DOHH2 (cell line): ENCODE data around the gene MXD4.

Experiments
- H3F3A ChIP-seq: fragments of 200-600 bp; sonication (generic), shearing (Covaris generic); 2 replicates; pipeline ENCODE4 v1.6.0; 2016; ENCODE audit warnings: antibody characterized with exemption, mild to moderate bottlenecking; ENCODE audit not compliant: control insufficient read depth, insufficient read depth
- H3K27ac ChIP-seq: fragments of 200-600 bp; sonication (generic); 2 replicates; pipeline ENCODE4 v1.5.1; 2014; ENCODE audit warnings: low read depth, mild to moderate bottlenecking, low read length, moderate library complexity
- H3K27me3 ChIP-seq: fragments of 200-600 bp; sonication (generic); 2 replicates; pipeline ENCODE4 v1.6.1; 2014; ENCODE audit warnings: mild to moderate bottlenecking, low read length, mixed read lengths; ENCODE audit not compliant: control insufficient read depth
- H3K36me3 ChIP-seq: fragments of 200-600 bp; sonication (generic); 2 replicates; pipeline ENCODE4 v1.6.1; 2014; ENCODE audit warnings: mild to moderate bottlenecking, low read length, moderate library complexity, mixed read lengths; ENCODE audit not compliant: control insufficient read depth
- H3K4me1 ChIP-seq: fragments of 200-600 bp; sonication (generic); 2 replicates; pipeline ENCODE4 v1.6.1; 2014; ENCODE audit warnings: mild to moderate bottlenecking, low read length, mixed read lengths; ENCODE audit not compliant: control insufficient read depth
- H3K4me2 ChIP-seq: fragments of 200-600 bp; sonication (generic); 2 replicates; pipeline ENCODE4 v1.6.0; 2014; ENCODE audit warnings: mild to moderate bottlenecking, low read length, moderate library complexity
- H3K4me3 ChIP-seq: fragments of 200-600 bp; sonication (generic); 2 replicates; pipeline ENCODE4 v1.5.1; 2014; ENCODE audit warnings: mild to moderate bottlenecking, low read length, mixed read lengths
- H3K79me2 ChIP-seq: fragments of 200-600 bp; sonication (generic); 2 replicates; pipeline ENCODE4 v1.6.1; 2014; ENCODE audit warnings: mild to moderate bottlenecking, low read length, mixed read lengths; ENCODE audit not compliant: control insufficient read depth
- H3K9me2 ChIP-seq: fragments of 200-600 bp; sonication (generic); replicated peaks from 2 replicates; pipeline ENCODE4 v1.6.1; 2014; ENCODE audit warnings: mild to moderate bottlenecking, low read length, mixed read lengths; ENCODE audit not compliant: control insufficient read depth
- H3K9me3 ChIP-seq: fragments of 200-600 bp; sonication (generic); 2 replicates; pipeline ENCODE4 v1.6.1; 2014; ENCODE audit warnings: antibody characterized with exemption, low read length, mixed read lengths; ENCODE audit not compliant: control insufficient read depth, insufficient read depth
- H4K20me1 ChIP-seq: fragments of 200-600 bp; sonication (generic); 2 replicates; pipeline ENCODE4 v1.6.0; 2014; ENCODE audit warnings: low read depth, mild to moderate bottlenecking, antibody characterized with exemption, low read length, moderate library complexity; ENCODE audit not compliant: control insufficient read depth, insufficient read depth
- EZH2phosphoT487 ChIP-seq: fragments of 200-600 bp; sonication (generic); IDR thresholded peaks from 2 replicates; pipeline ENCODE4 v1.6.1; 2017; ENCODE audit warnings: borderline replicate concordance, mild to moderate bottlenecking, antibody characterized with exemption, low read length, moderate library complexity, mixed read lengths
- TF ChIP-seq, protein P1 (sequence below): fragments of 200-600 bp; sonication (generic); IDR thresholded peaks from one replicate; pipeline ENCODE4 v1.5.1; 2014; ENCODE audit warnings: antibody characterized with exemption, mild to moderate bottlenecking, low read depth, low read length; ENCODE audit not compliant: poor library complexity, severe bottlenecking

MXD4 gene

DNA sequence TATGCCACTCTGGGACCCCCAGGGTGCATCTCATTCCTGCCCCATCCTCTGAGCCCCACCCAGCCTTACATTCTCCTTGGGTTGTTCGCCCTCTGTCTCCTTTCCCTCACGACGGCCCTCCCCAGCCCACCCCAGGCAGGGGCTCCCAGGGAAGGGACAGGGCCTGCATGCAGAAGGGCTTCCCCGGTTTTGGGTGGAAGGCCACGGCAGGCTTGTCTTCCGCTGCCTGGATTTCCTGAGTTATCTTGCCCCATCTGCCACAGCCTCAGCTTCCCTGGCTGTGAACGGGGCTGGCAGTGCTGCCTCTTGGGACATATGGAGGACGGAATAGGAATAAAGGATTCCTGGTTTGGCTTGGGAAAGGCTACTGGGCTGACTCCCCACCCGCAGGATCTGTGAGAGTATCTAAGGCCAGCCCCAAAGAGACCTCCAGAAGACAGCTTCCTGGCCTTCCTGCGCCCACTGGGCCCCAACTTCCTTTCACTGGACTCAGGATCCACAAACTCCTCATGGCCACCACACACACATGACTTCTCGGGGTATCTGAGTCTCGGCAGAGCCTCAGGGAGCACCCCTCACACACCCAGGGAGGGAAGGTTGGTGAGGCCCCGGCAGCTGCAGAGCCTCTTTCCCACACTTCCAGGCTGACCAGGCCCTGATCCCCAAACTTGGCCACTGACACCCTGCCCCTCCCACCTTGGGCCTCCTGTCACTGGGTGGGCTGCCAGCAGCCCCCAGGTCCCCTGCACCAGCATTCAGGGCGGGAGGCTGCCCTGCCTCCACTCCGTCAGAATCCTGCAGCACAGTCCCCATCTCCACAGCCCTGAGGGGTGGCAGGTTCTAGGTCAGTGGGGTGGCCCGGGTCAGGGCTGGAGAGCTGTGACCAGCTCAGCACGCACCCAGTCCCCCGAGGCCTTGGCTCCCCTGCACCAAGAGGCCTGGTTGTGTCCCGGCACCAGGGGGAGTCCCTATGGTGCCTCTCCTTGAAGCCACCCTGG, 3.5 kb upstream of the MXD4 start:
- Histone ChIP-seq H3K27ac (no peak overlapping the region), H3K9me3 (no peaks in the 10 kb centered on the region), H4K20me1 (no peaks in the 10 kb centered on the region), H3K4me3 (no peak overlapping the region), H3K9me2 (no peaks in the 10 kb centered on the region), H3K36me3 (no peaks in the 10 kb centered on the region), H3K4me1 (peaks cover 26% of the 10 kb centered on the region), H3F3A (no peaks in the 10 kb centered on the region), H3K27me3 (no peaks in the 10 kb centered on the region), H3K4me2 (no peak overlapping the region), H3K79me2 (no peaks in the 10 kb centered on the region)
- no peak for TF ChIP-seq EZH2phosphoT487
- TF ChIP-seq, protein P1, sequence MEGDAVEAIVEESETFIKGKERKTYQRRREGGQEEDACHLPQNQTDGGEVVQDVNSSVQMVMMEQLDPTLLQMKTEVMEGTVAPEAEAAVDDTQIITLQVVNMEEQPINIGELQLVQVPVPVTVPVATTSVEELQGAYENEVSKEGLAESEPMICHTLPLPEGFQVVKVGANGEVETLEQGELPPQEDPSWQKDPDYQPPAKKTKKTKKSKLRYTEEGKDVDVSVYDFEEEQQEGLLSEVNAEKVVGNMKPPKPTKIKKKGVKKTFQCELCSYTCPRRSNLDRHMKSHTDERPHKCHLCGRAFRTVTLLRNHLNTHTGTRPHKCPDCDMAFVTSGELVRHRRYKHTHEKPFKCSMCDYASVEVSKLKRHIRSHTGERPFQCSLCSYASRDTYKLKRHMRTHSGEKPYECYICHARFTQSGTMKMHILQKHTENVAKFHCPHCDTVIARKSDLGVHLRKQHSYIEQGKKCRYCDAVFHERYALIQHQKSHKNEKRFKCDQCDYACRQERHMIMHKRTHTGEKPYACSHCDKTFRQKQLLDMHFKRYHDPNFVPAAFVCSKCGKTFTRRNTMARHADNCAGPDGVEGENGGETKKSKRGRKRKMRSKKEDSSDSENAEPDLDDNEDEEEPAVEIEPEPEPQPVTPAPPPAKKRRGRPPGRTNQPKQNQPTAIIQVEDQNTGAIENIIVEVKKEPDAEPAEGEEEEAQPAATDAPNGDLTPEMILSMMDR, result no peak

DNA sequence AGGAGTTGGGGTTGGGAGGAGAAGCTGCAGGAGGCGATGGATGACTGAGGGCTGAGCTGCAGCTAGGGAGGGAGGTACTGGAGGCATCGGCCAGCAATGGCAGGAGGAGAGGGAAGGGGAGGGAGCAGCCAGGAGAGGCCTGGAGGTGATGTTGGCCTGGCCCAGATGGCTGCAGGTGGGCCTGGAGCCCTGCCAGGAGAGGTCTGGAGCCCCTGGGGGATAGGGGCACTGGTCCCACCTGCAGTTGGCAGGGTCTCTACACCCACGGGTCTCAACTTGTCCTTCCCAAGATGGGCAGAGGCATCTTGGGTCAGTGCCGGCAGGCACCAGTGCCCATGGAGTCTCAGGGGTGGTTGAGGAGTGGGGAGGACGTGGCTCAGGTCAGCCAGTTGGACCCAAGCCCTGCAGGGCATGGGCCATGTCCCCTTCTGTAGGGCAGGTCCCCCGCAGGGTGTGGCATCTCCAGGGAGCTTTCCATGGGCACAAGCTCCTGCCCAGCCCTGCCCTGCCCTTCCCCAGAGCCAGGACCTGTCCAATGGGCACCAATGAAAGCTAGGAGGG, 2.7 kb upstream of the MXD4 start:
- TF ChIP-seq EZH2phosphoT487, result no peak
- TF ChIP-seq, protein P1, result no peak
- Histone ChIP-seq H3F3A (no peaks in the 10 kb centered on the region), H3K4me3 (no peak overlapping the region), H3K9me2 (no peaks in the 10 kb centered on the region), H3K9me3 (no peaks in the 10 kb centered on the region), H3K36me3 (no peaks in the 10 kb centered on the region), H3K4me1 (peaks cover 26% of the 10 kb centered on the region), H3K27me3 (no peaks in the 10 kb centered on the region), H3K27ac (no peak overlapping the region), H4K20me1 (no peaks in the 10 kb centered on the region), H3K4me2 (no peak overlapping the region), H3K79me2 (no peaks in the 10 kb centered on the region)

DNA sequence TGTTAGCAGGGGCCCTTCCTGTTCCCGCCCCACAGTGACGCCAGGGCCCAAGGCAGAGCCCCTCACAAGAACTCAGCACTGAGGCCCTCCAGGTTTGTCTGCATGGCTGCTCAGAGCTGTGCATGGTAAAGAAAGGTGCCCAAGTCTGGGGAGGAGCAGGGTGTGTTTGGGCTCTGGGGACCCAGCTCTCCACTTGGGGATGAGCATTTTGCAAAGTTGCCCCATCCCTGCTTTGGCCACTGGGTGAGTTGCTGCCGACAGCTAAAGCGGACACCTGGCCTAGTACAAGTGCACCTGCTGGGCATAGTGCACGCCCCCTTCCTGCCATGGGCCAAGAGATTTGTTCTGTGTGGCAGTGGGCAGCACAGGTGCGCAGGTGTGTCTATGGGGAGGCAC, 2.0 kb upstream of the MXD4 start:
- Histone ChIP-seq H3K79me2 (no peaks in the 10 kb centered on the region), H3F3A (no peaks in the 10 kb centered on the region), H4K20me1 (no peaks in the 10 kb centered on the region), H3K9me3 (no peaks in the 10 kb centered on the region), H3K9me2 (no peaks in the 10 kb centered on the region), H3K4me2 (no peak overlapping the region; the same call in 1 of the 2 replicates), H3K27ac (no peak overlapping the region), H3K4me3 (no peak overlapping the region), H3K36me3 (no peaks in the 10 kb centered on the region), H3K4me1 (peaks cover 26% of the 10 kb centered on the region), H3K27me3 (no peaks in the 10 kb centered on the region)
- no peak for TF ChIP-seq EZH2phosphoT487
- TF ChIP-seq, protein P1, result no peak
